B cell (primary cell): ENCODE results near the gene ARPP21. TPM values are rescaled to one million over a fixed set of nuclear protein-coding genes. Genes with fewer than 3 reads are reported as not detected.

Source experiments
- ATAC-seq: fragments of 200-7000 bp; cut with Tn5 transposase; one replicate; pipeline ENCODE4 v1.10.0; 2021; ENCODE audit warnings: low read depth, mild to moderate bottlenecking, moderate number of reproducible peaks, moderate library complexity
- CTCF ChIA-PET: fragments of 350-600 bp; sonication (Branson Sonifier 250); formaldehyde crosslinking; loops from one replicate; lab custom pipeline; 2021; ENCODE audit warnings: antibody characterized with exemption, inconsistent platforms; lab: Charles Lee
- POLR2A ChIA-PET: fragments of 350-600 bp; sonication (Branson Sonifier 250); formaldehyde crosslinking; loops from one replicate; lab custom pipeline; 2021; ENCODE audit warnings: antibody characterized with exemption; lab: Charles Lee
- DNase-seq: peaks from one replicate; pipeline ENCODE4 v3.0.0; 2013
- H2AFZ ChIP-seq: 2 replicates; pipeline ENCODE4 v1.6.1; 2012; ENCODE audit warnings: mild to moderate bottlenecking, low read depth, low read length; ENCODE audit not compliant: insufficient read depth, poor library complexity, severe bottlenecking
- H3K27ac ChIP-seq, 2 donors: 1 replicate in 1 of 2; 2 replicates in 1 of 2; pipeline ENCODE4 v1.5.1; 2012 to 2013; ENCODE audit warnings: low read length in 2 of 2, mild to moderate bottlenecking in 2 of 2, moderate library complexity in 1 of 2
- H3K27me3 ChIP-seq, 4 experiments: fragments of 200-600 bp in 1 of 4; sonication (generic) in 1 of 4; replicated peaks in 1 of 4; 1 replicate in 2 of 4; 2 replicates in 2 of 4; pipeline versions ENCODE4 v1.6.1 to v1.7.0; 2013 to 2016; ENCODE audit warnings: low read length in 3 of 4, mild to moderate bottlenecking in 2 of 4, mixed read lengths in 1 of 4, moderate library complexity in 1 of 4; ENCODE audit not compliant: insufficient read depth in 4 of 4, control insufficient read depth in 3 of 4; ENCODE audit errors: control extremely low read depth in 1 of 4
- H3K36me3 ChIP-seq, 2 experiments: replicated peaks in 1 of 2; 1 replicate in 1 of 2; 2 replicates in 1 of 2; pipeline versions ENCODE4 v1.6.1 to v1.7.1; 2013; ENCODE audit warnings: low read length in 1 of 2; ENCODE audit not compliant: insufficient read depth in 2 of 2, control insufficient read depth in 1 of 2; ENCODE audit errors: control extremely low read depth in 1 of 2, extremely low read depth in 1 of 2
- H3K4me1 ChIP-seq, 2 donors: fragments of 200-600 bp in 1 of 2; sonication (generic) in 1 of 2; 1 replicate in 1 of 2; 2 replicates in 1 of 2; pipeline versions ENCODE4 v1.5.1 to v1.6.1; 2013 to 2017; ENCODE audit warnings: low read length in 2 of 2; ENCODE audit not compliant: control insufficient read depth in 2 of 2, insufficient read depth in 2 of 2
- H3K4me2 ChIP-seq: replicated peaks from 2 replicates; pipeline ENCODE3; 2012; ENCODE audit warnings: mild to moderate bottlenecking, low read depth, low read length; ENCODE audit not compliant: poor library complexity, severe bottlenecking
- H3K4me3 ChIP-seq, 5 experiments: fragments of 200-600 bp in 1 of 5; sonication (generic) in 1 of 5; 1 replicate in 3 of 5; 2 replicates in 2 of 5; pipeline versions ENCODE4 v1.5.1 to v1.7.0; 2011 to 2016; ENCODE audit warnings: low read length in 4 of 5, mild to moderate bottlenecking in 4 of 5, low read depth in 2 of 5, control low read depth in 1 of 5, moderate library complexity in 1 of 5; ENCODE audit not compliant: insufficient read depth in 1 of 5; ENCODE audit errors: control extremely low read depth in 1 of 5, extremely low read depth in 1 of 5
- H3K79me2 ChIP-seq: fragments of 200-600 bp; sonication (generic); one replicate; pipeline ENCODE4 v1.6.0; 2016; ENCODE audit warnings: low read length; ENCODE audit not compliant: control insufficient read depth, insufficient read depth
- H3K9ac ChIP-seq: fragments of 200-600 bp; sonication (generic); 2 replicates; pipeline ENCODE4 v1.6.1; 2017; ENCODE audit warnings: mild to moderate bottlenecking, low read length, moderate library complexity
- H3K9me3 ChIP-seq, 3 donors: one replicate each; pipeline versions ENCODE4 v1.6.1 to v1.7.1; 2013; ENCODE audit warnings: low read length in 2 of 3; ENCODE audit not compliant: control insufficient read depth in 2 of 3, insufficient read depth in 1 of 3; ENCODE audit errors: control extremely low read depth in 1 of 3
- H4K20me1 ChIP-seq: 2 replicates; pipeline ENCODE4 v1.6.0; 2012; ENCODE audit warnings: mild to moderate bottlenecking, low read length; ENCODE audit not compliant: insufficient read depth, control insufficient read depth, poor library complexity, severe bottlenecking
- H3K27ac Mint-ChIP-seq: one replicate; pipeline ENCODE4 v1.8.0; 2021; ENCODE audit warnings: mixed read lengths
- H3K27me3 Mint-ChIP-seq: one replicate; pipeline ENCODE4 v1.8.0; 2021; ENCODE audit warnings: mixed read lengths
- H3K4me1 Mint-ChIP-seq: one replicate; pipeline ENCODE4 v1.8.0; 2021; ENCODE audit warnings: mixed read lengths
- H3K4me3 Mint-ChIP-seq: one replicate; pipeline ENCODE4 v1.8.0; 2021; ENCODE audit warnings: mixed read lengths
- H3K9me3 Mint-ChIP-seq: one replicate; pipeline ENCODE4 v1.8.0; 2022; ENCODE audit warnings: mixed read lengths; ENCODE audit not compliant: insufficient read depth
- CTCF ChIP-seq: fragments of 200-600 bp; IDR thresholded peaks from one replicate; pipeline ENCODE4 v1.8.0; 2022; ENCODE audit warnings: antibody characterized with exemption, mild to moderate bottlenecking
- EZH2 ChIP-seq: IDR thresholded peaks from 2 replicates; pipeline ENCODE4 v1.6.1; 2012; ENCODE audit warnings: borderline replicate concordance, low read depth, mild to moderate bottlenecking, moderate library complexity, low read length; ENCODE audit not compliant: insufficient read depth, poor library complexity, severe bottlenecking
- WGBS: methylation state at CpG from one replicate; pipeline ENCODE4 v1.1.5; 2013; ENCODE audit warnings: missing lambda C conversion rate; ENCODE audit not compliant: insufficient coverage; 5-methylcytosine and 5-hydroxymethylcytosine counted together
- intact Hi-C: fragments of 100-400 bp; cut with micrococcal nuclease; formaldehyde crosslinking; loops from one replicate; pipeline ENCODE4 v1.10.0; 2022
- polyA plus RNA-seq: library from polyadenylated mRNA; depleted of rRNA; stranded (reverse); fragments of >200 nt; gene quantifications from 2 replicates; pipeline ENCODE4 v1.2.3, GENCODE V29; 2012
- total RNA-seq, 2 donors: library from RNA; stranded (reverse); fragments of 120-200 nt in 1 of 2; gene quantifications; 1 replicate in 1 of 2; 2 replicates in 1 of 2; pipeline versions ENCODE4 v1.2.3 to v1.2.4, GENCODE V29; 2013 to 2022

ARPP21 gene
- total and polyA plus RNA-seq, 2 donors (not counting 1 experiment from before 2014, with no cell fraction given) = 0.10 TPM; not detected in 1

GRCh38 chr3:35727179-35727578 lies 87.9 kb downstream of the ARPP21 start:
- no peak overlapping the region for H2AFZ ChIP-seq
- no peaks in the 10 kb centered on the region for H3K79me2 ChIP-seq
- no peak overlapping the region for H3K27ac Mint-ChIP-seq
- no peak overlapping the region for H3K4me2 ChIP-seq
- intact Hi-C loops = no loop called here
- H3K4me1 ChIP-seq = no peaks in the 10 kb centered on the region
- TF ChIP-seq EZH2 = no peak
- no peak for TF ChIP-seq CTCF
- H3K9me3 ChIP-seq = no peaks in the 10 kb centered on the region
- no peaks in the 10 kb centered on the region for H3K36me3 ChIP-seq
- no peak for DNase-seq
- no peaks in the 10 kb centered on the region for H3K27me3 Mint-ChIP-seq
- no peak overlapping the region for H3K4me3 ChIP-seq
- H3K4me3 Mint-ChIP-seq = no peak overlapping the region
- 80% methylated on average over 1 of the region's 3 CpGs for WGBS
- POLR2A ChIA-PET = no interaction called here
- H4K20me1 ChIP-seq = no peaks in the 10 kb centered on the region
- H3K27ac ChIP-seq = no peak overlapping the region
- no peaks in the 10 kb centered on the region for H3K27me3 ChIP-seq
- no peak for ATAC-seq
- CTCF ChIA-PET = no interaction called here
- no peaks in the 10 kb centered on the region for H3K4me1 Mint-ChIP-seq
- no peaks in the 10 kb centered on the region for H3K9me3 Mint-ChIP-seq
- no peak overlapping the region for H3K9ac ChIP-seq

GRCh38 chr3:35733341-35733740 lies 94.0 kb downstream of the ARPP21 start:
- peaks cover 0 to 3% (median 0%) of the 10 kb centered on the region in 3 donors for H3K9me3 ChIP-seq
- no peaks in the 10 kb centered on the region for H3K36me3 ChIP-seq
- H2AFZ ChIP-seq = no peak overlapping the region
- ChIA-PET CTCF (no interaction called here), POLR2A (no interaction called here)
- Mint-ChIP-seq H3K27me3 (no peaks in the 10 kb centered on the region), H3K27ac (no peak overlapping the region), H3K9me3 (no peaks in the 10 kb centered on the region), H3K4me1 (peaks cover 5% of the 10 kb centered on the region), H3K4me3 (no peak overlapping the region)
- intact Hi-C loops = no loop called here
- ATAC-seq (no peak), DNase-seq (no peak)
- no peak overlapping the region for H3K4me2 ChIP-seq
- TF ChIP-seq CTCF (no peak), EZH2 (no peak)
- H3K27me3 ChIP-seq = no peaks in the 10 kb centered on the region
- 87% methylated on average over 9 of the region's 9 CpGs for WGBS
- no peaks in the 10 kb centered on the region for H4K20me1 ChIP-seq
- no peaks in the 10 kb centered on the region for H3K4me1 ChIP-seq
- H3K4me3 ChIP-seq = no peak overlapping the region
- H3K27ac ChIP-seq = no peak overlapping the region
- H3K79me2 ChIP-seq = no peaks in the 10 kb centered on the region
- H3K9ac ChIP-seq = no peak overlapping the region
